MV-4-11 (cell line): ENCODE data around the gene IGSF11.

ENCODE experiments used
- DNase-seq: peaks from one replicate; lab custom pipeline; 2025; lab: John Stamatoyannopoulos, UW

The IGSF11 gene

GRCh38 chr3:118948146-118948545 is 86.5 kb downstream of the IGSF11 start:
- no peak for DNase-seq

- no peak for DNase-seq
Measured at GRCh38 chr3:118946449-118946848, 88.2 kb downstream of the IGSF11 start.

GRCh38 chr3:118945834-118946233 is 88.8 kb downstream of the IGSF11 start:
- DNase-seq: no peak

- DNase-seq: no peak
Measured at GRCh38 chr3:118943597-118943996, 91.0 kb downstream of the IGSF11 start.

GRCh38 chr3:118942671-118943070 is 92.0 kb downstream of the IGSF11 start:
- DNase-seq: no peak

GRCh38 chr3:118942195-118942594 is 92.5 kb downstream of the IGSF11 start:
- no peak for DNase-seq

GRCh38 chr3:118941236-118941635 is 93.4 kb downstream of the IGSF11 start:
- no peak for DNase-seq

GRCh38 chr3:118938183-118938961 is 96.3 kb downstream of the IGSF11 start:
- DNase-seq: peak; percentile 35

- no peak for DNase-seq
Measured at GRCh38 chr3:118936811-118937210, 97.8 kb downstream of the IGSF11 start.

GRCh38 chr3:118932822-118933558 is 101.7 kb downstream of the IGSF11 start:
- peak; percentile 12 for DNase-seq

- DNase-seq: no peak
Measured at GRCh38 chr3:118931996-118932395, 102.7 kb downstream of the IGSF11 start.

- no peak for DNase-seq
Measured at GRCh38 chr3:118927449-118927848, 107.2 kb downstream of the IGSF11 start.

GRCh38 chr3:118912188-118912587 is 122.5 kb downstream of the IGSF11 start:
- DNase-seq: no peak

GRCh38 chr3:118910332-118910731 is 124.3 kb downstream of the IGSF11 start:
- DNase-seq: no peak

GRCh38 chr3:118909763-118910162 is 124.9 kb downstream of the IGSF11 start:
- no peak for DNase-seq

- DNase-seq: no peak
Measured at GRCh38 chr3:118907909-118908308, 126.7 kb downstream of the IGSF11 start.

GRCh38 chr3:118900737-118901525 is 133.7 kb downstream of the IGSF11 start:
- no peak for DNase-seq

GRCh38 chr3:118890206-118890605 is 144.4 kb downstream of the IGSF11 start:
- no peak for DNase-seq

GRCh38 chr3:118889691-118890090 is 145.0 kb downstream of the IGSF11 start:
- no peak for DNase-seq

GRCh38 chr3:118886708-118887107 is 147.9 kb downstream of the IGSF11 start:
- no peak for DNase-seq

- DNase-seq: no peak
Measured at GRCh38 chr3:118884748-118885206, 149.9 kb downstream of the IGSF11 start.

- peak; percentile 53 for DNase-seq
Measured at GRCh38 chr3:118882353-118882947, 152.2 kb downstream of the IGSF11 start.
